Measurements from ENCODE around the gene RPL14.

Gene RPL14

GRCh38 chr3:40464339-40465110, 7.4 kb downstream of the RPL14 start:
- no peak for DNase-seq

- no peak for DNase-seq
These were observed 7.9 kb downstream of the RPL14 start for GRCh38 chr3:40465111-40465407.

- no peak for DNase-seq
These were observed 8.3 kb downstream of the RPL14 start for GRCh38 chr3:40465456-40465855.

GRCh38 chr3:40468018-40468417, 10.9 kb downstream of the RPL14 start:
- no peak for DNase-seq

GRCh38 chr3:40470701-40471100, 13.6 kb downstream of the RPL14 start:
- DNase-seq = no peak

- peak; percentile 43 for DNase-seq
These were observed 19.6 kb downstream of the RPL14 start, which contains the start of gene ZNF619 for GRCh38 chr3:40476478-40477470. ZNF619 (plus strand) TSS chr3:40477122; CDS start chr3:40477980, 858 bp downstream.

- DNase-seq = no peak
These were observed 20.5 kb downstream of the RPL14 start for GRCh38 chr3:40477666-40478065.

- DNase-seq = no peak
These were observed 30.0 kb downstream of the RPL14 start for GRCh38 chr3:40487172-40487571.

- DNase-seq = no peak
These were observed 33.8 kb downstream of the RPL14 start for GRCh38 chr3:40490916-40491315.

GRCh38 chr3:40494698-40495097, 37.6 kb downstream of the RPL14 start:
- DNase-seq = no peak

- DNase-seq = no peak
These were observed 40.1 kb downstream of the RPL14 start for GRCh38 chr3:40497288-40497687.

GRCh38 chr3:40499952-40500351, 42.8 kb downstream of the RPL14 start:
- no peak for DNase-seq

- DNase-seq = no peak
These were observed 44.9 kb downstream of the RPL14 start for GRCh38 chr3:40502034-40502433.

- DNase-seq = no peak
These were observed 47.7 kb downstream of the RPL14 start for GRCh38 chr3:40504636-40505430.

GRCh38 chr3:40505599-40506462, 48.7 kb downstream of the RPL14 start, which contains the start of gene ZNF620:
ZNF620 (plus strand) TSS chr3:40506039; CDS start chr3:40506353, 314 bp downstream.
- peak; percentile 35 for DNase-seq

GRCh38 chr3:40511031-40511718, 54.0 kb downstream of the RPL14 start:
- no peak for DNase-seq

- DNase-seq = no peak
These were observed 59.1 kb downstream of the RPL14 start for GRCh38 chr3:40516201-40516600.

- no peak for DNase-seq
These were observed 60.9 kb downstream of the RPL14 start for GRCh38 chr3:40518067-40518466.
